Hematopoietic multipotent progenitor cell treated with erythropoietin and hydrocortisone succinate and interleukin-3 and kit ligand, for 6 days (in vitro differentiated cells): ENCODE data around the gene TBCA.

ENCODE experiments used
- DNase-seq: peaks from one replicate; pipeline ENCODE4 v3.0.0-alpha.2; 2015

The TBCA gene

DNA sequence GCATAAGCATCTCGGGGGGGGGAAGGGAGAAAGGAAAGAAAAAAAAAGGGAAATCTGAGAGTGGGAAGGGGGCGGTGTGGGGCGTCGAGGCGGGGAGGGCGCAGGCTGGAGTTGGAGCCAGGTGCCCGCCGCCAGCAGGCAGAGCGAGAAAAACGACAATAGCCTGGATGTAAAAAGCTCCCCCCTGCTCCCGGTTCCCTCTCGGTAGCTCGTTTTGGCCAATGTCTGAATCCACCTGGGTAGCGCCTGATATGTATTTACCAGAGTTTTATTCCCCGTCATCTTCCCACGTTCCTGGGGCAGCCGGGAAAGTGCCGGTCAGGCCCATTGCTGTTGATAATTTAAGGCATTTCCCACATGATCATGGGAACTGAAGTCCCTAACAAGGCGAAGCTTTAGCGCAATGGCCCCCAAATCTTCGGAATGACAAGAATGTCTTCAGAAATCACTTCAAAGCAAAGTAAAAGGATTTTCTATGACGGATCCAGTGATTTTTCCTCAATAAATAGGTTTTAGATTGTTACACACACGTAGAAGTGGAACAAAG lies 134.7 kb downstream of the TBCA start:
- no peak for DNase-seq
